NCI-H1417 treated with DMSO at 0.1 percent for 48 hours (cell line): ENCODE data around the gene NANOS1.

Experiments used
- DNase-seq: peaks from one replicate; lab custom pipeline; 2025; lab: John Stamatoyannopoulos, UW

NANOS1 gene

GRCh38 chr10:119060107-119060506, 30.6 kb downstream of the NANOS1 start:
- no peak for DNase-seq

- DNase-seq, result no peak
Measured at GRCh38 chr10:119061352-119061751, 31.8 kb downstream of the NANOS1 start.

DNA sequence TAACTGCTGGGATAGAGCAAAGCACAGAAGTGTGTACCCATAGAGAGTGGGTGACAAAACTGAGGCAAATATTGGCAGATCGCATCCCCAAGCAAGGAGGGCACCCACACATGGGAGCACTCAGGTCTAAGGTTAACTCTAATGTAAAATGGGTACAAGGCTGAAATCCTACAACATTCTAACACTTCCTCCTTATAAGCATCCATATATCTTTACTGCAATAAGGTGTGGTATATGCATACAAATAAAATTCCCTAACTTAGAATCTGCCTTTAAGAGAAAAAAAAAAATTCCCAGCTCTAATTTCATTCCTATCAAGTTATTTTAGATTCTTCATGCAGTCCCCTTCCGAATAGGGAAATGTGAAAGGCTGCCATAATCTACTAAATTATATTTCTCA, 32.4 kb downstream of the NANOS1 start:
- DNase-seq, result no peak

GRCh38 chr10:119070395-119071165, 41.1 kb downstream of the NANOS1 start:
- no peak for DNase-seq

- no peak for DNase-seq
Measured at GRCh38 chr10:119073584-119073983, 44.1 kb downstream of the NANOS1 start.

DNA sequence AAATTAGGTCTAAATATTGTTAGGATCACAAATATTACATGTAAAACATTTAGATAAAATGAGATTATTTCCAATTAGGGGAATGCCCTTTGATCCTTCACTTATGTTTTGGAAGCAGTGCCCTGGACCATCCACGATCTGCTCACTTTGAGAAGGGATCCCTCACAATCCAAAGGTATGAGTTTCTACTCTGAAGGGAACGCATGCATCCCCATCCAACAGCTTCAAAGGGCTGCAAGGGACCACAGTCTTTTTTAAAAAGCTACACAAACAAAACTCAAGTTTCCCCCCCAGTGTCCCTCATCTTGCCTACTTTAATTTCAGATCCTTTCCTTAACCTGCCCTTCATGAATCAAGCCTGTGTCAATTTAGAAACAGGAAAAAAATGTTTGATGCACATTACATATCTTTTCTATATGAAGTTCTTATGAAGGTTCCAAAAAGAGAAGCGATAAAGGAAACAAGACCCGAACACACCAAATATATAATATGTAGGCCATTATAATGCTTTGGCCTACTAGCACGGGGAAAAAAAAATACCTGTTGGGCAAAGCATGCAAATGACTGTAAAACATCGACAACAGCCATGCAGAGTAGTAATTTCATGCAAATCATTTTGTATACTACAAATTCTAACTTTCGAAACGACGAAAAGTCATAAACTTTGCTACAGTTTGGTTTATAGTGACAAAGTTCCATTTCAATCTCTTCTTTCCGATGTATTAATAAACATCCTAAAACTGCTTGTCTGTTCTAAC, 49.1 kb downstream of the NANOS1 start:
- no peak for DNase-seq

GRCh38 chr10:119079599-119080520, 50.3 kb downstream of the NANOS1 start:
- no peak for DNase-seq

GRCh38 chr10:119080521-119081259, 51.2 kb downstream of the NANOS1 start, which contains the start of gene EIF3A:
Gene EIF3A, minus strand, starts transcription at chr10:119080817. Its CDS starts 141 bp downstream, at chr10:119080676.
- DNase-seq, result peak; percentile 37
